ENCODE results near the gene MPHOSPH8.
"Not testable (repeated sequence)": the region's sequence is repeated elsewhere in the genome, so short reads cannot be mapped to it uniquely, and the experiment has no call there.

Gene MPHOSPH8

DNA sequence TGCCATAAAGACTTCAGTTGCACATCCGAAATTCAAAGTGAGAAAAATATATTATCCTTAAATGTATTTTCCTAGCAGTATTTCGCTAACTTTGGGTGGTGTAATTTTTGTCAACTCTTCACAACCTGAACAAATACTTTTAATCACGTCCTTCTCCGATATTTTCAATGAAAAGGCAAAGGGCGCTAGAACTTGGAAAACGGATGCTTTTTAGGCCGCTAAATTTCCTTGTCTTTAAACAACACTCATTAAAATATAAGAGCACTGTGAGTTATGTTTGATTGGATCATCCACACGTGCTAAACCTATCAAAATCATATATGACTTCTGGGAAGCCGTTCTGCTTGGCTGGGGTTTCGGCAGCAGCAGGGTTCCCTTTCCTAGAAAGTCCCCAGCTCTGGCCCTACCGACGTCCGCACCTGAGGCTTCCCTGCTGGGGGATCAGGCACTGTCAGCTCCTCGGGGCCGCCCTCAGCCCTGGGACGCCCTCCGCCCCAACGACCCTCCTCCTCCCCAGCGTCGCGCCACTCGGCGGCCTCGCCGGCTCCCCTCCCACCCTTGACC is 462 bp upstream of the MPHOSPH8 start:
- no peak for ATAC-seq

GRCh38 chr13:19634256-19634740 is 839 bp downstream of the MPHOSPH8 start:
- no peak for ATAC-seq

- not testable (repeated sequence) for ATAC-seq
These were observed 2.5 kb downstream of the MPHOSPH8 start for GRCh38 chr13:19635926-19636325.

DNA sequence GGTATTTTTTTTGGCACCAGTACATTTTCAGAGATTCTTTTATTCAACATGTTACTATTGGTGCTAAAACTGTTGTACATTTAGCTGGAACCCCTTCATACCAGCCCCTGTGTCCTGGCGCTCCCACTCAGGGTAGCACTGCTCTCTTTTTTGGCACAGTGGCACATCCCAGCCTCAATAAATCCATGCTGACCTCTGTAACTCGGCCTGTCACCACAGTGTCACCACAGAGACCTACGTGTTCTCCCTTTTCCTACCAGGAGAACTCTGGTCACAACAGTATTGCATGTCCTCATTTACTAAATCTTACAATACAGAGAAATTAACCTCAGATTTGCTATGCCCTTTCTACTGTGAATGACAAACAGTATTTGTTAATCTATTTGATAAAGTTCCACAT is 10.2 kb downstream of the MPHOSPH8 start:
- no peak for ATAC-seq

DNA sequence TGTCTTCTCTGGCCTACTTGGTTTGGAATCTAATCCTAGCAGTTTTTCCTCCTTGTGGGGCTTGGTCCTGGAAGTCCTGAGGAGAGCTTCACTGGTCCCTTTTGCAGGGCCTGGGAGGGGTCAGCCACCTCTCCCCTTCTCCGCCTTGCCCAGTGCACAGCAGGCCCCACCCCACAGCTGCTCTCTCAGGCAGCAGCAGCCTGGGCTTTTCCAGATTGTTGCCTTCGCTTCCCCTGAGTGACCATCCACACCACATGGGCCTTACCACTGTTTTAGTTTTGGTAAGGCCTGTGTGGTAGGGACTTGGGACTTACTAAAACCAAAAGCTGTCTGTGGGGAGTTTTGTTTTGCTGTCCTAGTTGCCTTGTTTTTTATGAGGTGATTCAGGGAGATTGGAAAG is 11.5 kb downstream of the MPHOSPH8 start:
- no peak for ATAC-seq

DNA sequence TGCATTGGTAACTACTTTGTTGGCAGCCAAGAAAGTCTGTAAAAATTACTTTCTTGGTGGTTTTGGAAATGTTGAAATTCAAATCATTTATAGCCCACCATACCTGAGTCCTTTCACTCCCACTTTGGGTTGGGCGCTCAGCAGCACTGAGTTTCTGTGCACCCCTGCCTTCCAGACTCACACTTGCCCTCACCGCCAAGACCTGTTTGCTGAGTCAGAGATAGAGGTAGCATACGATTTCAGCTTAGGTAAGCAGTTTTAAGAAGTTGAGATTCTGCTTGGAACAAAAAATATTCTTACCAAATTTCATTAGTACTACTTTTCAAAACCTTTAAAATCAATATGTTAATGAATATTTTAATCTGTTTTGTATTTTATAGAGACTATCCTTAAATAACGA is 12.6 kb downstream of the MPHOSPH8 start:
- no peak for ATAC-seq

DNA sequence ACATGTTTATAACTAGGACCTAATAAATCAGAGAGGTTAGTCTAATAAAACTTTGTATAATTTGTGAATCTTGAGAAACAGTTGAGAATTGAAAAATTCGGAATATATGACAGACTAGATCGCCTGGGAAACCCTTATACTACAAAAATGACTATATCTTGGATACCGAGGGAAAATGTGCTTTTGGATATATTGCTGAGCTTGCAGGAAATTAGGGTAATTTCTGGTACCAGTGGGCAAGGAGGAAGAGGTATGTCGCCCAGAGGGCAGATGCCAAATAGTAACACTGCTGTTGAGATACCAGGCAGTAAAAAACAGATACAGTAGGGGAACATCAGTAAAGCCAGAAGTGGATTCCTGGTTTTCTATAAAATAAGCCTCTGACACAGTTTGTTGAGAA is 17.3 kb downstream of the MPHOSPH8 start:
- ATAC-seq: no peak

DNA sequence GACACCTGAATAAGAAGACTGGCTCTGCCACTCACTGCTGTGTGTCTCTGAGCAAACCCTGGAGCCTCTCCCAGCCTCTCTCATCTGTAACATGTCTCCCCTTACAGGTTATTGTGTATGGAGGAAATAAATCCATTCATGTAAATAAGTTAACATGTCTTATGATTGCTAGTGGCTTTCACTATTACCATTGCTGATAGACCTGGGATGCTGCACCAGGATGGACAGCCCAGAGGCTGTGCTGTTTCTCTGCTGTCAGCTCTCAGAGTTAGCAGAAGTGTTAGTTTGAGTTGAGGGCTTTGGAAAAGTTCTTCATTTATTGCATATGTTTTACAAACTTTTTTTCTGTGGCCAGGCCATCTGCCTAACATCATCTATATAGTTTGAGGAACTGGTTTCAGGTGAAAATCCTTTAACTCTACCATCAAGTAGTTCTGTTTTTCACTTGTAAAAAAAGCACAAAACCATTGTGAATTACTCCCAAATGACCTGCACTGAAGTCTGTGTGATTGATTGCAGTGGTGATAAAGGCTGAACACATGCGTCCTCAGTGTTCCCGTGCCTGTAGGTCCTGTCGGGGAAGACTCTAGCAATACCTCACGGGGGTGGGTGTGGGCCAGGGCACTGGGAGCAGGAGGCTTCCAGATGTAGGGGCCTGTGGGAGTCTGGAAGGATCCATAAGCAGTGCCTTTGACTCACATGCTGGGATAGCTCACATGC is 24.6 kb downstream of the MPHOSPH8 start:
- no peak for ATAC-seq

GRCh38 chr13:19658831-19659230 is 25.4 kb downstream of the MPHOSPH8 start:
- no peak for ATAC-seq

GRCh38 chr13:19661126-19661525 is 27.7 kb downstream of the MPHOSPH8 start:
- ATAC-seq: no peak

DNA sequence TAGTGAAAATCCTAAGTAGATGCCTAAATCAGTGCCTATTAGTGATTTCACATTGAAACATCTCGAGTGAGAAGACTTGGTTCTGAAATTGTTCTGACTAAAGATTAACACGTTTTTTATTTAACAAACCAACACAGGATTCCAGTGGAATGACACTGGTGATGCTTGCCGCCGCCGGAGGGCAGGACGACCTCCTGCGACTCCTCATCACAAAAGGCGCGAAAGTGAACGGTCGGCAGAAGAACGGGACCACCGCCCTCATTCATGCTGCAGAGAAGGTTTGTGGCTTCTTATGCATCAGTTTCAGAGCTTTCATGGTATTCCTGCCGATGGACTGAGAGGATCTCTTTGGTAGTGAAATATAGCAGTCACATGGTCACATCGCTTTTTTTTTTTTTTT is 28.1 kb downstream of the MPHOSPH8 start:
- no peak for ATAC-seq

GRCh38 chr13:19663416-19663979 is 30.0 kb downstream of the MPHOSPH8 start:
- ATAC-seq: no peak

DNA sequence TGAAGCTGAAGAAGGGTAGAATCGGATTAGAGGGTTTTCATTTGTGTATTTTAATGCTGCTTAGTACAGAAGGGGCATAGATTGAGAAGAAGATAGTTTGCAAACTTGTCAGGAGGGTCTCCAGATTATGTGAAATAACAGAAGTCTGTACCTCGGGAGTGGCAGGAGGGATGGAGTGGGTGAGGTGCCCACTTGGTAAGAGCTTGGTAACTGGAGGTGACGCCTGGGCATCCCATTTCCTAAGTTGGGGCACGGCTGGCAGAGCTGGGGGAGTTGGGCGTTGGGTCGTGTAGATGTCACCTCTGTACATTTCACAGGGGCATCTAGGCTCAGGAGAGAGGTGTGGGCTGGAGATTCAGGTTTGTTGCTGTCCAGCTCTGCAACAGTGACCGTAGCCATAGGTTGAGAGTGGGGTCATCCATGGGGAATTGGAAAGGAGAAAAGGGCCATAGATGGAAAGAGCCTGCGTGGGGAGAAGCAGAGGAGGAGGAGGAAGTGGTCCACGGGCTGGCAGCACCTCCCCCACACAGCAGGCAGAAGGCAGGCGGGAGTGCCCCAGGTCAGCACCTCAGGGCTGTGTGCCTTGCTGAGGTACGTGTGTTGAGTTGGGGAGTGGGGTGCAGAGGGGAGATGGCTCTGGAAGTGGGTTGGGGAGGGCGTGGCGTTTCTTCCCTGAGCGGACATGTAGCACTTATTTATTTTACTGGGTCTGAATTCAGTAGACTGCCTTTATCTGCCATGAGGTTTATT is 31.2 kb downstream of the MPHOSPH8 start:
- no peak for ATAC-seq

GRCh38 chr13:19665427-19665859 is 32.0 kb downstream of the MPHOSPH8 start:
- no peak for ATAC-seq

- ATAC-seq: no peak
These were observed 35.3 kb downstream of the MPHOSPH8 start for GRCh38 chr13:19668778-19669177.

- no peak for ATAC-seq
These were observed 36.7 kb downstream of the MPHOSPH8 start for GRCh38 chr13:19670147-19670546.

DNA sequence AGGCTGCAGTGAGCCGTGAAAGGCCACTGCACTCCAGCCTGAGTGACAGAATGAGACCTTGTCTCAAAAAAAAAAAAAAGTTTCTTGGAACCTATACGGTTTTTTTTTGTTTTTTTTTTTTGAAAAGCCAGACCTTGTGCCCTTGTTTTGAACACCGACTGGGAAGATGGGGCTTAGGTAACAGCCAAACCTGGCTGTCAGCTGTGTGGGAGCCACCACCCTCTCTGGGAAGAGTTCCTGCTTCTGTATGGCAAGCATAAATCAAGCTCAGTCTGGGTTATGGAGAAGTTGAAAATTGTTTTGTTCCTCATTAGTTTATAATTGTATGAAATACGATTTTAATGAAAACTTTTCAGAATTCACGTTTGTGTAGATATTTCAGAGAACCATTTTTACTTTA is 39.5 kb downstream of the MPHOSPH8 start:
- no peak for ATAC-seq

DNA sequence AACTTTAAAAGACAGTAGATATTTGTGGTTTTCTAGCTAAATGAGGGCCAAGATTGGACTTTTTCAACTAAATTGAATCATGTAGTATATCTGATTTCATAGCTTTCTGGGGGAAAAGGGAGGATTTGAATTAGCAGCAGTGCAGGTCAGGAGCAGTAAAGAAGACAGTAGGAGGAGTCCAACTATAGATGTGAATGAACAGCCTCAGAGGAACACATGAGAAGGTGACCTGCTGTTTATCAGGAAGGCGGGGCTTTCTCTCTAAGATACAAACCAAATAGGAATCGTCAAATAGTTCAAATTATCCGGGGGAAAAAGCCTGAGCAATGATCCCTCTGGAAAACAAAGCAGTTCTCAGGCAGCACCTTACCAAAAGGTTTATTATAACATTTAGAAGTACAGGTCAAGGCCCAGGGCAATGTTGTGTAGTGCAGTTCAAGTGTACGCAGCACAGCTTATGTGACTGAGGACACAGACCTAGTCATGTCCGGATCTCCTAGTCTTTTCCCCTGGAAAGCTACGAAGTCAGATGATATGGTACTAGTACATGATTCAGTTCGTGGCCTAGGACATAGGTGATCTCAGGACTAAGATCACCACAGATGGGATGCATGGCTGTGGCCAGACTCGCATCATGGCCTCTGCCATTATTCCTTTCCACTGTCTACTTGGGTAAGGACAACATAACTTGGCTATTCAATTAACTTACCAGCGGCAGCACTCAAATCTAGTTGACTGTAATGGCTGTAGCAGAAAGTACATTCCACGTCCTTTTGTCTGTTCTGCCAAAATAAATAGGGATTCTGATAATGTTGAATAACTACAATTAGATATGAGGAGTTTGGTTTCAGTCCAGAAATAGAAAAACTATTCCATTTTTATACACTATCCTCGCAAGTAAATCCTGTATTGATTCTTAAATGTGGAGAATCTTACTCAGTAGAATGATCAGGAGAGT is 40.3 kb downstream of the MPHOSPH8 start:
- ATAC-seq: no peak

DNA sequence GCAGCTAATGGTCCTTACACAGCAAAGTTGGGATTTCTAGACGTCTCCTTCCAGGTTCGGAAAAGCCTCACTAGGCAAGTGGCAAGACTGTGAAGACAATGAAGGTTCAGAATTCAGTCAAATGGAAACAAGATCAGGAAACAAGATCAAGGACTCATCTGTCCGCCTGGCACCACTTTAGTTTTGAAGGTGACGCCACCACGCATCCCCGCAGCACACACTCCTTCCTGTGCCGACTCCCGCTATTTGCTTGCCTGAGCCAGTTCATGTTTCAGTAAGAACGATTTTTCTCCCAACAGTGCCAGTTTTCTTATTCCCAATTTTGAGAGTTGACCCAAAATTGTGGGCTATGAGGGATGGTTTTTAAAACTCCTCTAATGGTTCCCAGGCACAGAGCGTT is 41.4 kb downstream of the MPHOSPH8 start:
- no peak for ATAC-seq

DNA sequence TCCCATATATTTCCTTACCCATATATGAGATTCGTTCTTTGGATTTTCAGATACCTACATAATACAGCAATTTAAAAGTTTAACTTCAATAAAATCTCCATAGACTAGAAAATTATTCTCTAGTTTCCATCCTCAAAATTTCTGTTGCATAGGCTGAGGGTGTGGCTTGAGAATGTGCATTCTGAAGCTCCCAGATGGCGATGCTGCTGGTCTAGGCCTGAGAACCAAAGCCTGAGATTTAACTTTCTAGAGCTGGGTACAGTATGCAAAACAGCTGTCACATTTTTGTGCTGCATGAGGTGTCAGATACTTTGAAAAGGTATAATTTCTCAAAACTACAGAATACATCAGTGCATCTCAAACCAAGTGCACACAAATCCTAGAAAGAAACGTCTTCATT is 42.7 kb downstream of the MPHOSPH8 start:
- ATAC-seq: no peak

DNA sequence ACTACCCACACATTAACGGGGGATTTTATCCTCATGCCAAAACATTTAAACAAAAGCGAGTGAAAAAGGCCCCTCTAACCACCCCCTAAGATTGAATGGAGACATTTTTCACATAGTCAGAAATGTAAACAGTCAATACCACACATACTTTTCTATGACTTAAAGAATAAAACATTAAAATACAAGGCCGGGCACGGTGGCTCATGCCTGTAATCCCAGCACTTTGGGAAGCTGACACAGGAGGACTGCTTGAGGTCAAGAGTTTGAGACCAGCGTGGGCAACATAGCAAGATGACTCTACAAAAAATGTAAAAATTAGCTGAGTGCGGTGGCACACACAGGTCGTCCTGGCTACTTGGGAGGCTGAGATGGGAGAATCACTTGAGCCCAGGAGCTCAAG is 47.3 kb downstream of the MPHOSPH8 start:
- ATAC-seq: no peak

DNA sequence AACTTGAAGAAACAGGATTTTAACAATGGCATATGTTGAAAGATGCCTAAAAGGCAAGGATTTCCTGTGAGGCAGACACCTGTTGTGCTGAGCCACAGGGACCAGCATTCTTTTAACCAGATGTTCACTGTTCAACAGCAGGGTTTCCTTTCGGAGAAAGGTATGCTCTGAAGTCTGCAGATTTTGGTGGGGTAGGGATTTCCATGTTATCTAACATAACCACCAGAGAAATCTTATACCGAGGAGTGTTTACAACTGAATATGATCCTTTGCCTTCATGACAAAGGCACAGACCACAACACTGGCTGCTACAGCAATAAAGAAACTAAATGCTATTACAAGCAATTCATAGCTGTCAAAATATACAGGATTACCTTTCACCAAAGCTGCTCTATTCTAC is 48.1 kb downstream of the MPHOSPH8 start:
- peak; percentile 21 to 41 for ATAC-seq
